OCI-LY1 (cell line): ENCODE data around the gene COA3.

Source experiments
- CTCF ChIP-seq: fragments of 200-600 bp; sonication (generic), shearing (Covaris generic); IDR thresholded peaks from 2 replicates; pipeline ENCODE4 v1.5.1; 2017; ENCODE audit warnings: mild to moderate bottlenecking, antibody characterized with exemption, low read length, moderate library complexity, mixed read lengths
- EZH2 ChIP-seq: fragments of 200-600 bp; sonication (generic), shearing (Covaris generic); IDR thresholded peaks from 2 replicates; pipeline ENCODE4 v1.8.0; 2017; ENCODE audit warnings: borderline replicate concordance, mixed run types, mild to moderate bottlenecking, antibody characterized with exemption, low read length, moderate library complexity, mixed read lengths

- TF ChIP-seq CTCF (no peak), EZH2 (no peak)
These were observed 22.9 kb downstream of the COA3 start for GRCh38 chr17:42775534-42776098.
